ENCODE results near the gene LRRC7. TPM values are rescaled to one million over a fixed set of nuclear protein-coding genes. Genes with fewer than 3 reads are reported as not detected.

LRRC7 gene
- total and polyA plus RNA-seq, 2 of the 8 experiments (the other 6 are each of a cell fraction or from before 2014, with no cell fraction given) = 0.03 to 0.17 TPM

GRCh38 chr1:70041317-70042045 is 473.8 kb downstream of the LRRC7 start:
- DNase-seq (ENCODE audit: low read depth in 1 of 2, low spot score in 2 of 2) = no peak
- no peak overlapping the region for H2AK5ac ChIP-seq (ENCODE audit: low read depth, low read length)
- no peaks in the 10 kb centered on the region; a peak in 1 of 7 replicates for H3K4me1 ChIP-seq (replicated peaks in 1 of 4; ENCODE audit: control insufficient read depth in 3 of 4, insufficient read depth in 4 of 4, low read length in 3 of 4)
- H2BK15ac ChIP-seq (ENCODE audit: low read length) = no peak overlapping the region
- no peak overlapping the region for H3K14ac ChIP-seq (ENCODE audit: insufficient read length)
- H4K20me1 ChIP-seq (replicated peaks in 1 of 2; ENCODE audit: control insufficient read depth in 1 of 2, insufficient read depth in 2 of 2, low read length in 2 of 2) = no peaks in the 10 kb centered on the region
- H3K4me2 ChIP-seq (ENCODE audit: insufficient read depth in 1 of 2, low read depth in 2 of 2, low read length in 2 of 2) = no peak overlapping the region
- H3K9ac ChIP-seq (replicated peaks in 1 of 4; ENCODE audit: extremely low read depth in 1 of 4, low read depth in 3 of 4, low read length in 3 of 4) = no peak overlapping the region
- 81% methylated on average over 7 of the region's 7 CpGs; no CpG with 5 or more reads in 1 of the 2 experiments for WGBS, 2 experiments (ENCODE audit: extremely low coverage in 1 of 2, insufficient coverage in 1 of 2, insufficient read length in 1 of 2, insufficient replicate concordance in 2 of 2, low coverage in 1 of 2, low lambda C conversion rate in 2 of 2, missing lambda C conversion rate in 1 of 2)
- no peak for FAIRE-seq
- no peak overlapping the region for H3K18ac ChIP-seq (ENCODE audit: extremely low read depth, low read length)
- no peak overlapping the region for H3K23ac ChIP-seq (ENCODE audit: insufficient read length)
- no peak overlapping the region for H2BK5ac ChIP-seq (ENCODE audit: low read depth, low read length)
- H3K23me2 ChIP-seq (ENCODE audit: low read depth, low read length) = no peaks in the 10 kb centered on the region
- no peak overlapping the region for H3K56ac ChIP-seq (replicated peaks; ENCODE audit: insufficient read length, low read depth, low read length)
- no peak overlapping the region for H4K91ac ChIP-seq (replicated peaks; ENCODE audit: insufficient read length, low read length)
- TF ChIP-seq RBBP5 (IDR thresholded peaks at IDR 0.05; ENCODE audit: borderline replicate concordance, low read depth, low read length) (no peak), EZH2 (IDR thresholded peaks at IDR 0.05; ENCODE audit: low read depth, low read length, severe bottlenecking) (no peak), SP2 (IDR thresholded peaks at IDR 0.05; ENCODE audit: low read length) (no peak), CTBP2 (IDR thresholded peaks at IDR 0.05; ENCODE audit: borderline replicate concordance, insufficient read depth, insufficient read length, low read length) (no peak), SAP30 (IDR thresholded peaks at IDR 0.05; ENCODE audit: insufficient read depth, insufficient replicate concordance, low read length) (no peak), EGR1 (IDR thresholded peaks at IDR 0.05; ENCODE audit: borderline replicate concordance, low read depth, low read length) (no peak), USF2 (IDR thresholded peaks at IDR 0.05; ENCODE audit: low read length) (no peak), YY1 (IDR thresholded peaks at IDR 0.05; ENCODE audit: low read depth, low read length) (no peak)
- no peaks in the 10 kb centered on the region for H3K79me2 ChIP-seq (ENCODE audit: control insufficient read depth in 1 of 2, insufficient read depth in 2 of 2, low read length in 2 of 2)
- no peaks in the 10 kb centered on the region for H3K79me1 ChIP-seq (ENCODE audit: low read depth, low read length)
- H3K9me3 ChIP-seq (ENCODE audit: insufficient read depth in 2 of 2, low read depth in 1 of 2, low read length in 1 of 2) = no peaks in the 10 kb centered on the region
- POLR2A ChIA-PET (ENCODE audit: partially characterized antibody) = interaction anchor here (1.2 kb wide), 1 partner anchor 8 kb away, joined by 6 read pairs; no protein-coding TSS in a partner anchor
- H4K8ac ChIP-seq (ENCODE audit: extremely low read depth, insufficient read depth, low read length) = no peak overlapping the region
- H2BK20ac ChIP-seq (ENCODE audit: low read length) = no peak overlapping the region
- H4K5ac ChIP-seq (ENCODE audit: insufficient read length, low read depth, low read length) = no peak overlapping the region
- no peaks in the 10 kb centered on the region for H3K27me3 ChIP-seq (replicated peaks in 1 of 4; ENCODE audit: control insufficient read depth in 3 of 4, extremely low read depth in 1 of 4, insufficient read depth in 3 of 4, low read length in 3 of 4)
- no peaks in the 10 kb centered on the region for H3K36me3 ChIP-seq (ENCODE audit: control insufficient read depth in 2 of 4, insufficient read depth in 4 of 4, low read length in 3 of 4)
- H2AFZ ChIP-seq (ENCODE audit: low read length) = no peak overlapping the region
- CTCF ChIA-PET (ENCODE audit: partially characterized antibody) = no interaction called here
- H3K4me3 ChIP-seq (ENCODE audit: extremely low read depth in 1 of 4, insufficient read depth in 2 of 4, low read depth in 3 of 4, low read length in 4 of 4) = no peak overlapping the region
- no peak overlapping the region for H3K4ac ChIP-seq (replicated peaks; ENCODE audit: insufficient read length, low read depth, low read length)
- no peak overlapping the region for H2BK120ac ChIP-seq (replicated peaks; ENCODE audit: low read depth, low read length)
- no peak overlapping the region for H3K27ac ChIP-seq (ENCODE audit: low read depth, low read length)
- no peak overlapping the region for H2BK12ac ChIP-seq (ENCODE audit: low read depth, low read length)
